Neuron (in vitro differentiated cells): ENCODE results near the gene BZW2.

Experiments used
- H2AFZ ChIP-seq: one replicate; pipeline ENCODE4 v1.6.1; 2013; ENCODE audit warnings: low read depth, mild to moderate bottlenecking, inconsistent platforms, low read length, moderate library complexity
- H3K27me3 ChIP-seq: one replicate; pipeline ENCODE4 v1.6.1; 2013; ENCODE audit warnings: low read length; ENCODE audit not compliant: insufficient read depth
- H3K36me3 ChIP-seq: one replicate; pipeline ENCODE4 v1.6.1; 2013; ENCODE audit warnings: low read length; ENCODE audit not compliant: insufficient read depth
- H3K4me1 ChIP-seq: one replicate; pipeline ENCODE4 v1.6.1; 2013; ENCODE audit warnings: low read length; ENCODE audit not compliant: insufficient read depth
- H3K4me3 ChIP-seq: 2 replicates; pipeline ENCODE4 v1.5.1; 2013; ENCODE audit warnings: mild to moderate bottlenecking, low read length, moderate library complexity
- H3K9me3 ChIP-seq: one replicate; pipeline ENCODE4 v1.6.1; 2013; ENCODE audit warnings: low read length

BZW2 gene

DNA sequence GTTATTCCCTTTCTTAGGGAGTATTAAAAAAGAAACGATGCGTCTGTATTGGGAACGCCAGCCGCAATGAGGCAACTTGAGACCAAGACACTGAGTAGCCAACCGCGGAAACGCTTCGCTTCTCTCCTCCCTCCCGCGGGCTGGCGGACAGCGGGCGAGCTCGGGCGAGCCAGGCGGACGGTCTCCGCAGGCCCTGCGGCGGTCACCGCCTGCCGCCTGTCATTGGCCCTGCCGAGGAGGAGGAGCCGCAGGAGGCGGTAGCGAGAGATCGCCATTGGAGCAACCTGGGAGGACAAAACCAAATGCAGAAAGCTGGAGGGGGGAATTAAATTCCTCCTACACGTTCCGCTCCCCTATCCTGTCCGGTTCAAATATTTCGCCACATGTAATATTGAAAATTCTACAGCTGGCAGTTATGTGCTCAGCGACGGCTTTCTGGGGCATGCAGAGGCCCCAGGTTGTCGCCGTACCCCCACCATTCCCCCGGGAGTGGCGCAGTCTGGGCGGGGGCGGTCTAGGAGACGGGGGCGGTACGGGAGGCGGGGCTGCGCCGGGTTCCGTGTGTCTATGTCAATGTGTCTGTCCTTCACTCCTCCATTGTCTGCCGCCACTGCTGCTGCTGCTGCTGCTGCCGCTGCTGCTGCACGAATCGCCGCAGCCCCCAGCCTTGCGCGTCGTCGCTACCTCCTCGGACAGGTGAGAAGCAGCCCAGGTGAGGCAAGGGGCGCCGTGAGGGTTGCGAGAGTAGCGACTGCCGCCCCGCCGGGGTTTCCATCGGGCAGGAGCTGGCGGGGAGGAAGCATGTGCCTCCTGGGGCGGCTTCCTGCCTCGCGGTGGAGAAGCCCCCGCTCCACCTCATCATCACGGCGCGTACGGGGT lies at the start of gene BZW2, which contains the start of gene ANKMY2:
Gene BZW2 (plus strand): TSS at position 589 of the 879 bp plus-strand sequence. CDS start 19,263 bp downstream, outside the sequence.
Gene ANKMY2 (minus strand): TSS at position 162 of the 879 bp plus-strand sequence. CDS start 181 bp downstream, outside the sequence.
- Histone ChIP-seq H3K4me3 (peak within 1 kb of the TSS; percentile 85), H3K4me1 (peaks cover 37% of the 10 kb centered on the region), H3K27me3 (no peaks in the 10 kb centered on the region), H3K9me3 (no peaks in the 10 kb centered on the region), H2AFZ (peak within 1 kb of the TSS; percentile 65), H3K36me3 (no peaks in the 10 kb centered on the region)

DNA sequence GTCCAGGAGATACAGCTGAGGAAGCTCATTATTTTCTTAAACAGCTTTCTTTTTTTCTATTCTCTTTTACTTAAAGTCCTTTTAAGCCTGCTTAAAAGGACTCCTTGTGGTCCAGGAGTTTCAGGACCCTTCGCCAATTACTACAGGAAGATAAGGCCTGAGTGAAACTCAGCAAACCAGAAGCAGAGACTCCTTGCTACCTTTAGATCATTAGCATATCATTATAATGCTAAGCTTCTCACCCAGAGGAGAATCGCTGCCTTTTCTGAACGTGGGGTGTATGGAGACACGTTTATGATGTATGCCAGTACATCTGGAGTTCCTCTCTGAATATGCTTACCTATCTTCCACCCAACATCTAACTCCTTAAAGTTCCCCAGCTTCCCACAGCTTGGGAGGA lies 48.0 kb upstream of the BZW2 start:
- Histone ChIP-seq H2AFZ (no peak overlapping the region), H3K9me3 (no peaks in the 10 kb centered on the region), H3K27me3 (no peaks in the 10 kb centered on the region), H3K4me1 (no peaks in the 10 kb centered on the region), H3K4me3 (no peak overlapping the region), H3K36me3 (peaks cover 32% of the 10 kb centered on the region)

DNA sequence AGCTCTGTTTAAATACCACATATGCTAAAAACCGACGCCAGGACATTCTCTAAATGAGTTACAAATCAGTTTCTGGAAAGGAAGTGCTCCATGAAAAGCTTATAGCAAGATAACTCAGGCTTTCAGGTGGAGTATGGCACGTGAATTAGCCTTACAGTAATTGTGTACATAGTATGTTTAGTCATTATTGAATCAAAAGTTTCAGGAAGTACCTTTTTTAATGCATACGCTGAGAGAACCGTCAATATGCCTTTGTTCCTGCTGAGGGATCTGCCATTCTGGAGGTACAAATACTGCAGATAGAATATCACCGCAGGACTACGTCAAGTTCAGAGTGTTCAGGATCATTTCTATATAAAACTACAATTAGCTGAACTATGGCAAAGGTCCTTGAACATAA lies 46.1 kb upstream of the BZW2 start:
- Histone ChIP-seq H3K36me3 (peaks cover 49% of the 10 kb centered on the region), H3K4me3 (no peak overlapping the region), H2AFZ (no peak overlapping the region), H3K27me3 (no peaks in the 10 kb centered on the region), H3K9me3 (no peaks in the 10 kb centered on the region), H3K4me1 (no peaks in the 10 kb centered on the region)

DNA sequence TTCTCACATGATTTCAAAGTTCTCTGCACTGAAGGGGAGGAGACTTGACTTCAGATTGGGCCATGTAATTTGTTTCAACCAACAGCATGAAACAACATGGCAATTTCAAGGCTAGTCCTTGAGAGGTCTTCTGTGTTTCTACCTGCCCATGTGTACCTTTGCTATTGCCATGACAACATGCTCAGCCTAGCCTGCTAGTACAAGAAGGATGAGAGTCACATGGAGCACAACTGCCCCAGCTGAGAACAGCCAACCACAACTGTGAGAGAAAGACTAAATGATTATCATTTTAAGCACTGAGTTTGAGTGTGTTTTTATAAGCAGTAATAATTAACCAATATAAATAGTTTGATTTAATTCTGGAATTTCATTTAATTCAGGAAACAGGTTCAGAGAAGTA lies 42.3 kb upstream of the BZW2 start:
- H2AFZ ChIP-seq = no peak overlapping the region
- H3K9me3 ChIP-seq = no peaks in the 10 kb centered on the region
- peaks cover 62% of the 10 kb centered on the region for H3K36me3 ChIP-seq
- no peaks in the 10 kb centered on the region for H3K27me3 ChIP-seq
- H3K4me1 ChIP-seq = no peaks in the 10 kb centered on the region
- H3K4me3 ChIP-seq = no peak overlapping the region

DNA sequence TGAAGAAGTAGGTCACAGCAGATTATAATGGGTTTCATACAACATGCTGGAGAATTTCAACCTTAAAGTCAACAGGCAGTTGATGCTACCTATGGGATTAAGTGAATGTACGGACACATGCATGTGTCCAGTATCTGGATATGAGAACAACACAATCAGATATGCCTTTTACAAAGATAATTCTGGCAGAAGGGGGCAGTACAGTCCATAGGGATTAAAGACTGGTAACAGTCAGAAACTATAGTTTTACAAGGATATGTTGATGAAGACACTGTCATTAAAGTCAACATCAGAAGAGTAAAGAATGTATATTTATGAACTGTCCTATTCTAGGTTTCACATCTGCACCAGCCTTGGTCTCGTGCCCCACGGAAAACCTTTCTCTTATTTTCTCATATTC lies 41.9 kb upstream of the BZW2 start:
- Histone ChIP-seq H3K9me3 (no peaks in the 10 kb centered on the region), H3K27me3 (no peaks in the 10 kb centered on the region), H3K4me1 (no peaks in the 10 kb centered on the region), H3K4me3 (no peak overlapping the region), H2AFZ (no peak overlapping the region), H3K36me3 (peaks cover 64% of the 10 kb centered on the region)

DNA sequence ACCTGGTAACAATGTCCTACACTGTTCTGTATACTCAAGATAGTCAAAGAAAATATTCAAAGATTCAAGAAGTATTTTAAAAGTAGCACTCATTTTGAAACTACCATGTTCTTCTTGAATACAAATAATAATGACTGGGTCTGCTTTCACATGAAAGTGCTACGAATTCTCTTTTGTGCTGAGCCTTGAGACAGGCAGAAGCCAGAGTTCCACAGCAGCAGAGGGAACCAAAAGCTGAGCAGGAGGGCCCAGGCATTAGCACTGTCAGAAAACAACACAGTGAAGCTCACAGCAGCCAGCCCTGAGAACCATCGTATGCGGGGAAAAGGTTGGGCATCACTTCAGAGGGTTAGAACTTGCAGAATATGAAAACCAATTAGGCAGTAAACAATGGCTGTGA lies 39.3 kb upstream of the BZW2 start:
- no peaks in the 10 kb centered on the region for H3K9me3 ChIP-seq
- H3K36me3 ChIP-seq = peaks cover 58% of the 10 kb centered on the region
- H3K4me1 ChIP-seq = no peaks in the 10 kb centered on the region
- H2AFZ ChIP-seq = no peak overlapping the region
- no peak overlapping the region for H3K4me3 ChIP-seq
- no peaks in the 10 kb centered on the region for H3K27me3 ChIP-seq

DNA sequence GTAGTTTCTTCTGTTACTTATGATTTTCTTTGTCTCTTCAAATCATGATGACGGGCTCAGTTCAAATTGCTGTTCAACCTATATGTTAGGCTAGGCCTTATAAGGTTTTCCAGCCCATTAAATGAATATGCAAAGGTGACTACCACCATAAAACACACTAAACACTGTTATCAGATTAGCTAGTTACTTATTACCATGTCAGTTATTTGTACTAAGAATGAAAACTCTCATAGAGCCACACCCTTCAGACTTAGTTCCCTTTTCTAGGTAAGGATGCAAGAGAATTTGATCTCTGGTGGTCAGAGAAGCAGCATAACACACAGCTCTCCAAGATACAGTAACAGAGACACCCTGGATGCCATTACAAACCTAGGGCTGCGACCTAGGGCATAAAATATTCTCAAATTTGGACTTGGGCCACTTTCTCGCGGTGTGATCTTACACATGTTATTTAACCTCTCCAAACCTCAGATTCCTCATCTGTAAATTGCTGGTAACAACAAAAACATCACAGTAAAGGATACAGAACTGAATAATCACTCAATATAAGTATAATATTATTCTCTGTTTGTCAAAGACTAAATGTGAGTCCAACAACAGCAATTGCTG lies 36.0 kb upstream of the BZW2 start:
- Histone ChIP-seq H3K9me3 (no peaks in the 10 kb centered on the region), H3K27me3 (no peaks in the 10 kb centered on the region), H3K4me3 (no peak overlapping the region), H2AFZ (no peak overlapping the region), H3K4me1 (no peaks in the 10 kb centered on the region), H3K36me3 (peaks cover 44% of the 10 kb centered on the region)

DNA sequence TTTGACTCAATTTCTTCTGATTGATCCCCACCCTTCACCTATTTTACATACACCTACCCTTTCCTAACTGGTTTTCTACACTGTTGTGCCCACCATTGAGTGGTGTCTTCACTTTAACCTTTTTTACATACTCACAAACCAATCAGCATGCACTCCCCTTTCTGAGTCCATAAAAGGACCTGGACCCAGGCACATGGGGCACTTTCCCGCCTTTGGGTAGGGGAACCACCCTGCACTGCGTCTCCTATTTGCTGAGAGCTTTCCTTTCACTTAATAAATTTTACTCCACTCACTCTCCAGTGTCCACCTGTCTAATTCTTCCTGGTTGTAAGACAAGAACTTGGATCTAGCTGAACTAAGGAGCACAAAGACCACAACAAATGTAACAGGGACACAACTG lies 34.3 kb upstream of the BZW2 start:
- no peak overlapping the region for H3K4me3 ChIP-seq
- H3K9me3 ChIP-seq = peaks cover 1% of the 10 kb centered on the region
- H3K36me3 ChIP-seq = peaks cover 50% of the 10 kb centered on the region
- no peaks in the 10 kb centered on the region for H3K27me3 ChIP-seq
- H2AFZ ChIP-seq = no peak overlapping the region
- H3K4me1 ChIP-seq = peaks cover 5% of the 10 kb centered on the region

DNA sequence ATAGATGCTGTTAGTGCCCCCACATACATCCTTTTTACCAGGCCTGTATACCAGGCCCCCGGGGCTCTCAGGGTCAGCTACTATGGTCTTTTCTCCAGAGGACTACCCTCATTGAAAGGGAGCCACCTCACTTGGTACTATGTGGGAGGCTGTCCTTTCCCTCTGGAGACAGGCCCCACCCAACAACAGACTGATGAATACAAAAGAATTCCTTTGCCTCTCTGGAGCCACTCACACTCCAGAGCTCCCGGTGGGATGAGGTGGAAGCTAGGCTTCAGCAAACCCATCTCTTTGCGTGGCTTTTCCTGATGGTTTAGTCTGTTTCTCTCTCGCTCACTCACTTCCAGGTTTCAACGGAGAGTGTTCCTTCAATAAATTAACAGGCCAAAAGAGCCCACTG lies 30.8 kb upstream of the BZW2 start:
- Histone ChIP-seq H2AFZ (no peak overlapping the region), H3K27me3 (no peaks in the 10 kb centered on the region), H3K36me3 (peaks cover 35% of the 10 kb centered on the region), H3K4me1 (peaks cover 5% of the 10 kb centered on the region), H3K4me3 (no peak overlapping the region), H3K9me3 (peaks cover 2% of the 10 kb centered on the region)

DNA sequence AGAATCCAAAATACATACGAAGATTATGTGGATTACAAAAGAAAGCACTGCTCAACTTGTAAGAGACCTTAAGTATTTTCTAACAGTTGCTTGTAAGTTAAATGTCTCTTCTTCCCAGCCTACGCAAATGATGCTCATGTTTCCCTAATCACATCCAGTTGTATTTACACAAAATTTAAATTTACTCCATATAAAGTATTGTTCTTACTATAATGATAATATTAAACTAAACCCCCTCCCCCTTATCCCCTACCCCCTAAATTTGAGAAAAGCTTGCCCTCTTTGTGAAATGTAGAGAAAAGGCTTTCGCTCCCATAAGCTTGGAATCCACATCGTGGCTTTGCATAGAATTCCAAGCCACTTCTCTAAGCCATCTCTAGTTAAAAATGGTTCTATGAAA lies 29.9 kb upstream of the BZW2 start:
- Histone ChIP-seq H3K4me3 (no peak overlapping the region), H3K9me3 (peaks cover 2% of the 10 kb centered on the region), H3K27me3 (no peaks in the 10 kb centered on the region), H2AFZ (no peak overlapping the region), H3K36me3 (peaks cover 37% of the 10 kb centered on the region), H3K4me1 (peaks cover 5% of the 10 kb centered on the region)

DNA sequence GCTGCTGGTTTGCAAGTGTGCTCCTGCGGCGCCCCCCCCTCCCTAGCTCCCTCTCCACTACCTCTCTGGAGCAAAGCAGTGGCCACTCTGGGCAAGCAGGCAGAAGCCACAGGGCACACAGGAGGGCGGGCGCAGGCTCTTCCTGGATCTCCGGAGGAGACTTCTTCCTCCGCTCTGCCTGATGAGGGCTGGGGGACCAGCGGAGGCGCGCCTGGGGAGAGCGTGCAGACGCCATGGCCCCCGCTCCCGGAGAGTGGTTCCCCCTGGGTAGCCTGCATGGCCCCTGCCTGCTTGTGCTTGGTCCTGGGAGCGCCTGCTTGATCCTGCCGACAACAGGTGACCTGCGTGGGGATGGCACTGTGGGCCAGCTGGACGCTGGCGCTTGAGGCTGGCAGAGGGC lies 29.4 kb upstream of the BZW2 start:
- H3K4me3 ChIP-seq = no peak overlapping the region
- peaks cover 2% of the 10 kb centered on the region for H3K9me3 ChIP-seq
- H2AFZ ChIP-seq = no peak overlapping the region
- peaks cover 41% of the 10 kb centered on the region for H3K36me3 ChIP-seq
- H3K27me3 ChIP-seq = no peaks in the 10 kb centered on the region
- H3K4me1 ChIP-seq = peaks cover 5% of the 10 kb centered on the region

DNA sequence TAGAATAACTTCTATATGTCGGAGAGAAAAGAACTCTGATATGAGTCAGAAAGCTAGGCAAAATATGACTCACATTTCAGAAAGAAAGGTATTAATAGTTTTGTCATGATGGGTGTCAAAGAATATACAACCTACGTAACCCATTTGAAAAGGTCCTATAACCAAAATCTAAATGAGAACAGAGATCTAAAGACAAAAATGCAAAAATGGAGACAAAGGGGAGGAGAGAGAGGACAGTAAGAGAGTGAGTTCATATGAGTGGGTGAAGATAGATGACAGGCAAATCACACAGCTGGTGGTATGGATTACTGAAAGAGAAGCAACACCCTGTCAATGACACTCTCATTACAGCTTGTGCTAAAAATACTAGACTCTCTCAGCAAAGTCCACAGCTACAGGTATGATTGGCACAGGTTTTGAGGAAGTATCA lies 26.0 kb upstream of the BZW2 start:
- peaks cover 5% of the 10 kb centered on the region for H3K4me1 ChIP-seq
- peaks cover 2% of the 10 kb centered on the region for H3K9me3 ChIP-seq
- H2AFZ ChIP-seq = no peak overlapping the region
- no peaks in the 10 kb centered on the region for H3K27me3 ChIP-seq
- peaks cover 45% of the 10 kb centered on the region for H3K36me3 ChIP-seq
- no peak overlapping the region for H3K4me3 ChIP-seq

DNA sequence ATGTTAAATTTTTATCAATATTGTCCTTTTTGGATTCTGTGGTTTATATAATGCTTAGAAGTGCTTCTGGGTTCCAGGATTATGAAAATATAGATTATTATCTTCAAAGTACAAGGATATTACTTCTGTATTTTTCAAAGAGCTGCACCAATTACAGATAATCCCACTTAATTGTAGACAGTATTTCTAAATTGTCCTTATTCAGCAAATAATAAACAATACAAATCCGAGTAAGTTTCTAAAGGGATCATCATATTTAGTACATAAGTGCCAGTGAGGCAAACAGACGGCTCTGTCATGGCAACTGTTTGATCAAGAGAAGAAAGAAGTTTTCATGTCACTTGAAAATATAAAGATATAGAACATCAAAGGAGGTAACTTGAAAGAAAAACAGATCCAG lies 19.6 kb upstream of the BZW2 start:
- Histone ChIP-seq H3K36me3 (peaks cover 26% of the 10 kb centered on the region), H3K9me3 (no peaks in the 10 kb centered on the region), H3K4me3 (no peak overlapping the region), H2AFZ (no peak overlapping the region), H3K27me3 (no peaks in the 10 kb centered on the region), H3K4me1 (no peaks in the 10 kb centered on the region)
